Measurements from ENCODE around the gene ODF4. TPM values are rescaled to one million over a fixed set of nuclear protein-coding genes. Genes with fewer than 3 reads are reported as not detected.
"Not testable (repeated sequence)": the region's sequence is repeated elsewhere in the genome, so short reads cannot be mapped to it uniquely, and the experiment has no call there.

ODF4 gene
- total RNA-seq, 1 donor from 2014 or later: not detected

GRCh38 chr17:8337802-8338752, 1.6 kb upstream of the ODF4 start:
- no peak overlapping the region for H3K27ac ChIP-seq (replicated peaks)
- intact Hi-C loops (cut with micrococcal nuclease): no loop called here
- H3K9me3 ChIP-seq (replicated peaks): no peaks in the 10 kb centered on the region
- no peak for TF ChIP-seq CTCF (IDR thresholded peaks at IDR 0.05; ENCODE audit: borderline replicate concordance)
- no peak overlapping the region for H3K4me3 ChIP-seq
- H3K27me3 ChIP-seq (ENCODE audit: low read depth): no peaks in the 10 kb centered on the region
- H3K4me1 ChIP-seq: peaks cover 1% of the 10 kb centered on the region
- DNase-seq: no peak
- no peaks in the 10 kb centered on the region for H3K36me3 ChIP-seq

GRCh38 chr17:8338753-8339140, 893 bp upstream of the ODF4 start:
- H3K4me1 ChIP-seq: no peaks in the 10 kb centered on the region
- H3K9me3 ChIP-seq (replicated peaks): no peaks in the 10 kb centered on the region
- H3K27ac ChIP-seq (replicated peaks): no peak overlapping the region
- H3K36me3 ChIP-seq: no peaks in the 10 kb centered on the region
- no peak for TF ChIP-seq CTCF (IDR thresholded peaks at IDR 0.05; ENCODE audit: borderline replicate concordance)
- H3K4me3 ChIP-seq: no peak overlapping the region
- intact Hi-C loops (cut with micrococcal nuclease): no loop called here
- no peaks in the 10 kb centered on the region for H3K27me3 ChIP-seq (ENCODE audit: low read depth)
- DNase-seq: no peak

- no peaks in the 10 kb centered on the region for H3K36me3 ChIP-seq
- H3K4me3 ChIP-seq: no peak overlapping the region
- no peaks in the 10 kb centered on the region for H3K4me1 ChIP-seq
- H3K27ac ChIP-seq (replicated peaks): no peak overlapping the region
- no peak for TF ChIP-seq CTCF (IDR thresholded peaks at IDR 0.05; ENCODE audit: borderline replicate concordance)
- intact Hi-C loops (cut with micrococcal nuclease): no loop called here
- peaks cover 8% of the 10 kb centered on the region for H3K27me3 ChIP-seq (ENCODE audit: low read depth)
- no peaks in the 10 kb centered on the region for H3K9me3 ChIP-seq (replicated peaks)
- no peak for DNase-seq
Observed at GRCh38 chr17:8341456-8341855, 1.8 kb downstream of the ODF4 start.

GRCh38 chr17:8345052-8345690, 5.5 kb downstream of the ODF4 start:
- DNase-seq: no peak
- TF ChIP-seq CTCF (IDR thresholded peaks at IDR 0.05; ENCODE audit: borderline replicate concordance): no peak
- no peak overlapping the region for H3K4me3 ChIP-seq
- H3K4me1 ChIP-seq: no peaks in the 10 kb centered on the region
- H3K9me3 ChIP-seq (replicated peaks): no peaks in the 10 kb centered on the region
- intact Hi-C loops (cut with micrococcal nuclease): no loop called here
- no peak overlapping the region for H3K27ac ChIP-seq (replicated peaks)
- peaks cover 18% of the 10 kb centered on the region for H3K27me3 ChIP-seq (ENCODE audit: low read depth)
- H3K36me3 ChIP-seq: no peaks in the 10 kb centered on the region

- Histone ChIP-seq H3K4me3 (no peak overlapping the region), H3K4me1 (no peaks in the 10 kb centered on the region), H3K9me3 (replicated peaks) (no peaks in the 10 kb centered on the region), H3K27me3 (ENCODE audit: low read depth) (peaks cover 18% of the 10 kb centered on the region), H3K27ac (replicated peaks) (no peak overlapping the region), H3K36me3 (no peaks in the 10 kb centered on the region)
- intact Hi-C loops (cut with micrococcal nuclease): no loop called here
- no peak for TF ChIP-seq CTCF (IDR thresholded peaks at IDR 0.05; ENCODE audit: borderline replicate concordance)
- DNase-seq: no peak
Observed at GRCh38 chr17:8345951-8346665, 6.5 kb downstream of the ODF4 start.

GRCh38 chr17:8347001-8347400, 7.4 kb downstream of the ODF4 start:
- DNase-seq; H3K27ac ChIP-seq (replicated peaks); H3K36me3 ChIP-seq; H3K9me3 ChIP-seq (replicated peaks); H3K4me1 ChIP-seq; intact Hi-C loops (cut with micrococcal nuclease): not testable (repeated sequence)
- H3K4me3 ChIP-seq: peak overlapping the region; percentile 27
- peaks cover 18% of the 10 kb centered on the region for H3K27me3 ChIP-seq (ENCODE audit: low read depth)
